ENCODE results near the gene CACNA1A.

DNA sequence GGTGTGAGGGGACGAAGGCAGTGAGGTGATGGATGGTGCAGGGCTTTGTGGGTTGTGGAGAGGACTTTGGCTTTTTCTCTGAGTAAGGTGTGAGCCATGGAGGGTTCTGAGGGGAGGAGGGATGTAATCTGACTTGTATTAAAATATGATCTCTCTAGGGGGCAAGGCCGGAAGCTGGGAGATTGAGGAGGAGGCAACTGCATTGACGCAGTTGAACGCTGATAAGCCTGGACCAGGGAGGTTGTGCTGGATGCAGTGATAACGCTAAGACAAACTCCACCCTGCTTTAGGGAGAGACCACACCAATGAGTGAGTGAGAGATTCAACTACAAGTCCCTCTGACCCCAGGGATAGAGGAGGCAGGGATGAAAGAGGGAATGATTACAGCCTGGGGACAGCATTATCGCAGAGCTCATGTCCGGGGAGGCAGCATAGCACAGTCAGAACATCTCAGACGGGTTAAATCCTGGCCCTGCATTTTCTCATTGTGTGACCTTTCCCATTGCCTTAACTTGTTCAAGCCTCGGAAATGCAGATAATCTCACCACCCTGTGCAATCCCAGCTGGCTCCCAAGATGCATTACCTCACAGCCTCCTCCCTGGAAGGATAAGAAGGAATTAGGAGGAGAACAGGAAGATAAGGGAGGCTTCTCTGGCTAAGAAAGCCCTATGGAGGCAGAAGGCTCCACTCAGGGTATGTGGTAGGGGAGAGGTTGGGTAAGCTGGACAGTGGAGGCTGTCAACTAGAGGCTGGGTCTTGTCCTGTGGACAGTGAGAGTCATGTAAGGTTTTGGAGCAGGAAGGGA is 124.2 kb downstream of the CACNA1A start:
- no peak for TF ChIP-seq JUN (IDR thresholded peaks at IDR 0.05)
- TF ChIP-seq POLR2A (IDR thresholded peaks at IDR 0.05; ENCODE audit: low read length): no peak
- TF ChIP-seq POLR2AphosphoS2 (conservative IDR thresholded peaks at IDR 0.05; ENCODE audit: low read length): no peak
- TF ChIP-seq, protein P1, sequence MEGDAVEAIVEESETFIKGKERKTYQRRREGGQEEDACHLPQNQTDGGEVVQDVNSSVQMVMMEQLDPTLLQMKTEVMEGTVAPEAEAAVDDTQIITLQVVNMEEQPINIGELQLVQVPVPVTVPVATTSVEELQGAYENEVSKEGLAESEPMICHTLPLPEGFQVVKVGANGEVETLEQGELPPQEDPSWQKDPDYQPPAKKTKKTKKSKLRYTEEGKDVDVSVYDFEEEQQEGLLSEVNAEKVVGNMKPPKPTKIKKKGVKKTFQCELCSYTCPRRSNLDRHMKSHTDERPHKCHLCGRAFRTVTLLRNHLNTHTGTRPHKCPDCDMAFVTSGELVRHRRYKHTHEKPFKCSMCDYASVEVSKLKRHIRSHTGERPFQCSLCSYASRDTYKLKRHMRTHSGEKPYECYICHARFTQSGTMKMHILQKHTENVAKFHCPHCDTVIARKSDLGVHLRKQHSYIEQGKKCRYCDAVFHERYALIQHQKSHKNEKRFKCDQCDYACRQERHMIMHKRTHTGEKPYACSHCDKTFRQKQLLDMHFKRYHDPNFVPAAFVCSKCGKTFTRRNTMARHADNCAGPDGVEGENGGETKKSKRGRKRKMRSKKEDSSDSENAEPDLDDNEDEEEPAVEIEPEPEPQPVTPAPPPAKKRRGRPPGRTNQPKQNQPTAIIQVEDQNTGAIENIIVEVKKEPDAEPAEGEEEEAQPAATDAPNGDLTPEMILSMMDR (IDR thresholded peaks at IDR 0.05): no peak
- no peak for TF ChIP-seq RNF2 (IDR thresholded peaks at IDR 0.05; ENCODE audit: borderline replicate concordance, low read depth)
- TF ChIP-seq PHF8 (IDR thresholded peaks at IDR 0.05; ENCODE audit: borderline replicate concordance, low read depth): no peak
- TF ChIP-seq RCOR1 (IDR thresholded peaks at IDR 0.05; ENCODE audit: low read depth, low read length): no peak
- TF ChIP-seq NR3C1 (IDR thresholded peaks at IDR 0.05): no peak
